OCI-LY1 (cell line): ENCODE data around the gene CREB5.
"Not testable (repeated sequence)": the region's sequence is repeated elsewhere in the genome, so short reads cannot be mapped to it uniquely, and the experiment has no call there.

Source experiments
- H2AFZ ChIP-seq: fragments of 200-600 bp; sonication (generic), shearing (Covaris generic); 2 replicates; pipeline ENCODE4 v1.6.0; 2014; ENCODE audit warnings: antibody characterized with exemption, mild to moderate bottlenecking, low read length
- H3F3A ChIP-seq: fragments of 200-600 bp; sonication (generic), shearing (Covaris generic); 2 replicates; pipeline ENCODE4 v1.6.0; 2014; ENCODE audit warnings: mild to moderate bottlenecking, antibody characterized with exemption, low read length, moderate library complexity; ENCODE audit not compliant: insufficient read depth
- H3K27ac ChIP-seq: fragments of 200-600 bp; sonication (generic); 2 replicates; pipeline ENCODE4 v1.5.1; 2014; ENCODE audit warnings: low read length, mixed run types, mild to moderate bottlenecking, low read depth; ENCODE audit not compliant: poor library complexity, severe bottlenecking
- H3K27me3 ChIP-seq: fragments of 200-600 bp; sonication (generic); 2 replicates; pipeline ENCODE4 v1.6.0; 2014; ENCODE audit warnings: antibody characterized with exemption, mild to moderate bottlenecking, low read length, moderate library complexity; ENCODE audit not compliant: insufficient read depth
- H3K36me3 ChIP-seq: fragments of 200-600 bp; sonication (generic); 2 replicates; pipeline ENCODE4 v1.6.1; 2014; ENCODE audit warnings: mild to moderate bottlenecking, antibody characterized with exemption, low read length, moderate library complexity, mixed read lengths; ENCODE audit not compliant: insufficient read depth
- H3K4me1 ChIP-seq: fragments of 200-600 bp; sonication (generic); 2 replicates; pipeline ENCODE4 v1.5.1; 2014; ENCODE audit warnings: mild to moderate bottlenecking, low read length, moderate library complexity; ENCODE audit not compliant: insufficient read depth, severe bottlenecking
- H3K4me2 ChIP-seq: fragments of 200-600 bp; sonication (generic), shearing (Covaris generic); 2 replicates; pipeline ENCODE4 v1.6.1; 2014; ENCODE audit warnings: low read length
- H3K4me3 ChIP-seq: fragments of 200-600 bp; sonication (generic); 2 replicates; pipeline ENCODE4 v1.5.1; 2014; ENCODE audit warnings: low read length, low read depth, mild to moderate bottlenecking, mixed read lengths; ENCODE audit not compliant: poor library complexity, severe bottlenecking
- H3K79me2 ChIP-seq: fragments of 200-600 bp; shearing (Covaris generic); 2 replicates; pipeline ENCODE4 v1.6.1; 2016; ENCODE audit warnings: mixed run types, low read length, mixed read lengths; ENCODE audit not compliant: insufficient read depth
- H3K9ac ChIP-seq: fragments of 200-600 bp; sonication (generic), shearing (Covaris generic); 2 replicates; pipeline ENCODE4 v1.6.1; 2014; ENCODE audit warnings: mild to moderate bottlenecking, low read length, mixed read lengths
- H3K9me2 ChIP-seq: fragments of 200-600 bp; sonication (generic), shearing (Covaris generic); 2 replicates; pipeline ENCODE4 v1.6.1; 2014; ENCODE audit warnings: low read depth, mild to moderate bottlenecking, low read length, mixed read lengths
- H3K9me3 ChIP-seq: fragments of 200-600 bp; shearing (Covaris generic); 2 replicates; pipeline ENCODE4 v1.6.1; 2014; ENCODE audit warnings: low read length, mixed read lengths
- H4K20me1 ChIP-seq: fragments of 200-600 bp; sonication (generic), shearing (Covaris generic); 2 replicates; pipeline ENCODE4 v1.6.0; 2016; ENCODE audit warnings: mild to moderate bottlenecking, low read length; ENCODE audit not compliant: insufficient read depth
- EZH2 ChIP-seq: fragments of 200-600 bp; sonication (generic), shearing (Covaris generic); IDR thresholded peaks from 2 replicates; pipeline ENCODE4 v1.8.0; 2017; ENCODE audit warnings: borderline replicate concordance, mixed run types, mild to moderate bottlenecking, antibody characterized with exemption, low read length, moderate library complexity, mixed read lengths
- TF ChIP-seq, protein P1 (sequence below): fragments of 200-600 bp; sonication (generic), shearing (Covaris generic); IDR thresholded peaks from 2 replicates; pipeline ENCODE4 v1.5.1; 2017; ENCODE audit warnings: mild to moderate bottlenecking, antibody characterized with exemption, low read length, moderate library complexity, mixed read lengths

Gene CREB5

GRCh38 chr7:28609608-28610007 lies 197.3 kb downstream of the CREB5 start:
- Histone ChIP-seq H3K36me3 (peaks cover 14% of the 10 kb centered on the region; the same call in 1 of the 2 replicates), H3K27ac (no peak overlapping the region), H2AFZ (no peak overlapping the region), H3K4me2 (no peak overlapping the region), H3K9ac (no peak overlapping the region), H4K20me1 (no peaks in the 10 kb centered on the region), H3K79me2 (peaks cover 19% of the 10 kb centered on the region; the same call in 1 of the 2 replicates), H3K4me1 (peaks cover 53% of the 10 kb centered on the region), H3F3A (no peaks in the 10 kb centered on the region; the same call in 1 of the 2 replicates), H3K27me3 (no peaks in the 10 kb centered on the region), H3K9me2 (no peaks in the 10 kb centered on the region), H3K4me3 (no peak overlapping the region), H3K9me3 (no peaks in the 10 kb centered on the region)
- TF ChIP-seq, protein P1, sequence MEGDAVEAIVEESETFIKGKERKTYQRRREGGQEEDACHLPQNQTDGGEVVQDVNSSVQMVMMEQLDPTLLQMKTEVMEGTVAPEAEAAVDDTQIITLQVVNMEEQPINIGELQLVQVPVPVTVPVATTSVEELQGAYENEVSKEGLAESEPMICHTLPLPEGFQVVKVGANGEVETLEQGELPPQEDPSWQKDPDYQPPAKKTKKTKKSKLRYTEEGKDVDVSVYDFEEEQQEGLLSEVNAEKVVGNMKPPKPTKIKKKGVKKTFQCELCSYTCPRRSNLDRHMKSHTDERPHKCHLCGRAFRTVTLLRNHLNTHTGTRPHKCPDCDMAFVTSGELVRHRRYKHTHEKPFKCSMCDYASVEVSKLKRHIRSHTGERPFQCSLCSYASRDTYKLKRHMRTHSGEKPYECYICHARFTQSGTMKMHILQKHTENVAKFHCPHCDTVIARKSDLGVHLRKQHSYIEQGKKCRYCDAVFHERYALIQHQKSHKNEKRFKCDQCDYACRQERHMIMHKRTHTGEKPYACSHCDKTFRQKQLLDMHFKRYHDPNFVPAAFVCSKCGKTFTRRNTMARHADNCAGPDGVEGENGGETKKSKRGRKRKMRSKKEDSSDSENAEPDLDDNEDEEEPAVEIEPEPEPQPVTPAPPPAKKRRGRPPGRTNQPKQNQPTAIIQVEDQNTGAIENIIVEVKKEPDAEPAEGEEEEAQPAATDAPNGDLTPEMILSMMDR = no peak
- TF ChIP-seq EZH2 = no peak

DNA sequence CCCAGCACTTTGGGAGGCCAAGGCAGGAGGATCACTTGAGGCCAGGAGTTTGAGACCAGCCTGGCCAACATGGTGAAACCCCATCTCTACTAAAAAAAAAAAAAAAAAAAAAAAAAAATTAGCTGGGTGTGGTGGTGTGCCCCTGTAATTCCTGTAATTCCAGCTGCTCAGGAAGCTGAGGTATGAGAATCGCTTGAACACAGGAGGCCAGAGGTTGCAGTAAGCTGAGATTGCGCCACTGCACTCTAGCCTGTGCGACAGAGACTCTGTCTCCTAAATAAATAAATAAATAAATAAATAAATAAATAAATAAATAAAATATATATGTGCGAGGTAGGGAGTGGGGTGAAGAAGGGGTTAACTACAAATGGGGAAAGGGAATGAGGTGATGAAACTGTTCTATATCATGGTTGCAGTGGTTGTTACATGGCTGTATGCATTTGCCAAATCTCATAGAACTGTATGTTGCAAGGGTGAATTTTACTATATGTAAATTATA lies 199.1 kb downstream of the CREB5 start:
- H3F3A ChIP-seq, H4K20me1 ChIP-seq, H3K9ac ChIP-seq, H3K27me3 ChIP-seq, H3K4me3 ChIP-seq, H3K9me2 ChIP-seq, H3K27ac ChIP-seq, H3K9me3 ChIP-seq, H2AFZ ChIP-seq, H3K4me2 ChIP-seq: not testable (repeated sequence)
- Histone ChIP-seq H3K79me2 (peaks cover 19% of the 10 kb centered on the region; the same call in 1 of the 2 replicates), H3K4me1 (peaks cover 44% of the 10 kb centered on the region), H3K36me3 (peaks cover 18% of the 10 kb centered on the region; the same call in 1 of the 2 replicates)

GRCh38 chr7:28613262-28613661 lies 200.9 kb downstream of the CREB5 start:
- Histone ChIP-seq H3K4me3 (no peak overlapping the region), H2AFZ (no peak overlapping the region), H3K79me2 (peaks cover 19% of the 10 kb centered on the region; the same call in 1 of the 2 replicates), H3K27ac (no peak overlapping the region), H3K4me2 (no peak overlapping the region), H3K9me3 (no peaks in the 10 kb centered on the region), H4K20me1 (0 out of 2 replicates have a peak, but pooled peaks cover 4% of the 10 kb centered on the region), H3K4me1 (peaks cover 27% of the 10 kb centered on the region), H3K9ac (no peak overlapping the region), H3F3A (no peaks in the 10 kb centered on the region; the same call in 1 of the 2 replicates), H3K27me3 (no peaks in the 10 kb centered on the region), H3K36me3 (peaks cover 18% of the 10 kb centered on the region; the same call in 1 of the 2 replicates), H3K9me2 (no peaks in the 10 kb centered on the region)
- TF ChIP-seq EZH2 = no peak
- TF ChIP-seq, protein P1 = no peak

DNA sequence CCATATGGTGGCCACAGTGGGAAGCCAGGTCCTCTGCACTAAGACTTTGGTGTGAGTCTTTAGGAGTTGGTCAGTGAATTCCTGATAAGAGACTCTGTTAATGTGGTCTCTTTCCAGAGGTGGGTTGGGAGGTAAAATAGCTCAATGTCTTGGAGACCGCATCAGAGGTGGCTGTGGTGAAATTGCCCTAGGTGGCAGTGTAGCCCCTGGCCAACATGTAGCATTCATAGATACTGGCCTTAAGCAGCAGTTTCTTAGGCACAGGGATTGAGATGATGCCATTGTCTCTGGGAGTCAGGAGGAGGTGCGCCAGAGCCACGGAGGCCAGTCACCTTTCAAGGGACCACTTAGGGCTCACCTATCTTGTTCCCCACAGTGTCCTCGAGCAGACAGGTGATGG lies 202.8 kb downstream of the CREB5 start:
- Histone ChIP-seq H2AFZ (no peak overlapping the region), H3K9me2 (no peaks in the 10 kb centered on the region), H3F3A (no peaks in the 10 kb centered on the region; the same call in 1 of the 2 replicates), H3K4me1 (peaks cover 17% of the 10 kb centered on the region), H3K9ac (no peak overlapping the region), H3K27ac (no peak overlapping the region), H3K4me3 (no peak overlapping the region), H3K27me3 (no peaks in the 10 kb centered on the region), H3K79me2 (0 out of 2 replicates have a peak, but pooled peaks cover 4% of the 10 kb centered on the region), H3K36me3 (peaks cover 18% of the 10 kb centered on the region; the same call in 1 of the 2 replicates), H3K4me2 (no peak overlapping the region), H4K20me1 (0 out of 2 replicates have a peak, but pooled peaks cover 4% of the 10 kb centered on the region), H3K9me3 (no peaks in the 10 kb centered on the region)
- TF ChIP-seq, protein P1 = peak; percentile 55
- no peak for TF ChIP-seq EZH2
